Smooth muscle cell (in vitro differentiated cells): Measurements from ENCODE around the gene TMEM161B. TPM values are rescaled to one million over a fixed set of nuclear protein-coding genes. Genes with fewer than 3 reads are reported as not detected.

Source experiments
- DNase-seq: peaks from one replicate; lab custom pipeline; 2025; ENCODE audit not compliant: unreplicated experiment; lab: John Stamatoyannopoulos, UW
- H2AFZ ChIP-seq: fragments of 200-600 bp; sonication (generic); 2 replicates; pipeline ENCODE4 v1.6.0; 2016; ENCODE audit warnings: antibody characterized with exemption, low read depth, mild to moderate bottlenecking
- H3F3A ChIP-seq: fragments of 200-600 bp; sonication (generic); 2 replicates; pipeline ENCODE4 v1.6.0; 2017; ENCODE audit warnings: antibody characterized with exemption, low read depth
- H3K27ac ChIP-seq: fragments of 200-600 bp; sonication (generic); 2 replicates; pipeline ENCODE4 v1.5.1; 2016; ENCODE audit warnings: low read depth, mild to moderate bottlenecking
- H3K27me3 ChIP-seq: fragments of 200-600 bp; sonication (generic); 2 replicates; pipeline ENCODE4 v1.6.1; 2016; ENCODE audit warnings: low read depth, mild to moderate bottlenecking
- H3K36me3 ChIP-seq: fragments of 200-600 bp; sonication (generic); 2 replicates; pipeline ENCODE4 v1.5.1; 2016; ENCODE audit warnings: low read depth
- H3K4me1 ChIP-seq: fragments of 200-600 bp; sonication (generic); 2 replicates; pipeline ENCODE4 v1.5.1; 2016; ENCODE audit warnings: low read depth
- H3K4me2 ChIP-seq: fragments of 200-600 bp; sonication (generic); 2 replicates; pipeline ENCODE4 v1.6.0; 2016; ENCODE audit warnings: mild to moderate bottlenecking
- H3K4me3 ChIP-seq: fragments of 200-600 bp; sonication (generic); 2 replicates; pipeline ENCODE4 v1.5.1; 2016; ENCODE audit warnings: mild to moderate bottlenecking
- H3K79me2 ChIP-seq: fragments of 200-600 bp; sonication (generic); 2 replicates; pipeline ENCODE4 v1.6.0; 2016; ENCODE audit warnings: low read depth, mild to moderate bottlenecking
- H3K9ac ChIP-seq: fragments of 200-600 bp; sonication (generic); 2 replicates; pipeline ENCODE4 v1.6.0; 2016; ENCODE audit warnings: low read depth
- H3K9me3 ChIP-seq: fragments of 200-600 bp; sonication (generic); replicated peaks from 2 replicates; pipeline ENCODE4 v1.5.1; 2016; ENCODE audit warnings: low read depth
- H4K20me1 ChIP-seq: fragments of 200-600 bp; sonication (generic); 2 replicates; pipeline ENCODE4 v1.6.0; 2016; ENCODE audit warnings: low read depth
- CTCF ChIP-seq: fragments of 200-600 bp; sonication (generic); IDR thresholded peaks from 2 replicates; pipeline ENCODE4 v1.5.1; 2017; ENCODE audit warnings: borderline replicate concordance, mild to moderate bottlenecking, antibody characterized with exemption; ENCODE audit not compliant: insufficient read depth, poor library complexity, severe bottlenecking
- WGBS: methylation state at CpG from one replicate; pipeline ENCODE4 v1.1.7; 2016; ENCODE audit warnings: low lambda C conversion rate; 5-methylcytosine and 5-hydroxymethylcytosine counted together
- polyA plus RNA-seq: library from polyadenylated mRNA; unstranded; fragments of >200 nt; fragmentation: Nextera tagmentation; extraction: Ambion mirVana; gene quantifications from 2 replicates; pipeline ENCODE4 v1.2.1, GENCODE V29; 2016
- total RNA-seq: library from RNA; depleted of rRNA; stranded (reverse); fragments of >200 nt; gene quantifications from 2 replicates; pipeline ENCODE4 v1.2.3, GENCODE V29; 2014

Gene TMEM161B
- total and polyA plus RNA-seq, 2 experiments from 2014 or later = 6.3 to 19.4 TPM

- no peak for DNase-seq
- no peak overlapping the region for H3K4me3 ChIP-seq
- no peaks in the 10 kb centered on the region for H4K20me1 ChIP-seq
- WGBS = 63% methylated on average over 14 of the region's 14 CpGs
- H3K79me2 ChIP-seq = no peaks in the 10 kb centered on the region
- H3K9me3 ChIP-seq = peaks cover 6% of the 10 kb centered on the region
- H3K9ac ChIP-seq = no peak overlapping the region
- H3K4me1 ChIP-seq = no peaks in the 10 kb centered on the region
- H2AFZ ChIP-seq = no peak overlapping the region
- TF ChIP-seq CTCF = no peak
- no peak overlapping the region for H3K4me2 ChIP-seq
- no peaks in the 10 kb centered on the region for H3K27me3 ChIP-seq
- H3F3A ChIP-seq = no peaks in the 10 kb centered on the region
- no peak overlapping the region for H3K27ac ChIP-seq
- no peaks in the 10 kb centered on the region for H3K36me3 ChIP-seq
Measured at GRCh38 chr5:88172847-88173758, 95.5 kb downstream of the TMEM161B start.

GRCh38 chr5:88159591-88159990 is 109.1 kb downstream of the TMEM161B start:
- no peak overlapping the region for H3K4me3 ChIP-seq
- no peak overlapping the region for H2AFZ ChIP-seq
- no peaks in the 10 kb centered on the region for H3K79me2 ChIP-seq
- TF ChIP-seq CTCF = no peak
- H4K20me1 ChIP-seq = no peaks in the 10 kb centered on the region
- H3K36me3 ChIP-seq = no peaks in the 10 kb centered on the region
- no peaks in the 10 kb centered on the region for H3F3A ChIP-seq
- no peak for DNase-seq
- H3K9me3 ChIP-seq = no peaks in the 10 kb centered on the region
- H3K27ac ChIP-seq = no peak overlapping the region
- no peak overlapping the region for H3K9ac ChIP-seq
- WGBS = 85% methylated on average over 7 of the region's 7 CpGs
- no peaks in the 10 kb centered on the region for H3K27me3 ChIP-seq
- H3K4me2 ChIP-seq = no peak overlapping the region
- no peaks in the 10 kb centered on the region for H3K4me1 ChIP-seq

GRCh38 chr5:88158056-88158455 is 110.6 kb downstream of the TMEM161B start:
- no peaks in the 10 kb centered on the region for H3K27me3 ChIP-seq
- no peak overlapping the region for H3K9ac ChIP-seq
- DNase-seq = no peak
- H4K20me1 ChIP-seq = no peaks in the 10 kb centered on the region
- no peak overlapping the region for H3K4me2 ChIP-seq
- no peaks in the 10 kb centered on the region for H3K79me2 ChIP-seq
- H2AFZ ChIP-seq = no peak overlapping the region
- WGBS = 94% methylated on average over 2 of the region's 2 CpGs
- no peaks in the 10 kb centered on the region for H3K4me1 ChIP-seq
- H3K36me3 ChIP-seq = no peaks in the 10 kb centered on the region
- no peak overlapping the region for H3K27ac ChIP-seq
- H3K9me3 ChIP-seq = no peaks in the 10 kb centered on the region
- no peak overlapping the region for H3K4me3 ChIP-seq
- no peaks in the 10 kb centered on the region for H3F3A ChIP-seq
- no peak for TF ChIP-seq CTCF

GRCh38 chr5:88154891-88155290 is 113.8 kb downstream of the TMEM161B start:
- no peaks in the 10 kb centered on the region for H3F3A ChIP-seq
- no peak overlapping the region for H3K9ac ChIP-seq
- H3K4me3 ChIP-seq = no peak overlapping the region
- H3K9me3 ChIP-seq = peaks cover 7% of the 10 kb centered on the region
- H3K36me3 ChIP-seq = no peaks in the 10 kb centered on the region
- WGBS = 100% methylated on average over 1 of the region's 1 CpG
- no peak overlapping the region for H2AFZ ChIP-seq
- no peak overlapping the region for H3K27ac ChIP-seq
- no peak for TF ChIP-seq CTCF
- H3K4me2 ChIP-seq = no peak overlapping the region
- H4K20me1 ChIP-seq = no peaks in the 10 kb centered on the region
- H3K27me3 ChIP-seq = no peaks in the 10 kb centered on the region
- H3K4me1 ChIP-seq = no peaks in the 10 kb centered on the region
- H3K79me2 ChIP-seq = no peaks in the 10 kb centered on the region
- no peak for DNase-seq
